Measurements from ENCODE around the gene TESPA1. TPM values are rescaled to one million over a fixed set of nuclear protein-coding genes. Genes with fewer than 3 reads are reported as not detected.

TESPA1 gene
- total and polyA plus RNA-seq, 2 of the 4 experiments (the other 2 are of a cell fraction), result not detected

DNA sequence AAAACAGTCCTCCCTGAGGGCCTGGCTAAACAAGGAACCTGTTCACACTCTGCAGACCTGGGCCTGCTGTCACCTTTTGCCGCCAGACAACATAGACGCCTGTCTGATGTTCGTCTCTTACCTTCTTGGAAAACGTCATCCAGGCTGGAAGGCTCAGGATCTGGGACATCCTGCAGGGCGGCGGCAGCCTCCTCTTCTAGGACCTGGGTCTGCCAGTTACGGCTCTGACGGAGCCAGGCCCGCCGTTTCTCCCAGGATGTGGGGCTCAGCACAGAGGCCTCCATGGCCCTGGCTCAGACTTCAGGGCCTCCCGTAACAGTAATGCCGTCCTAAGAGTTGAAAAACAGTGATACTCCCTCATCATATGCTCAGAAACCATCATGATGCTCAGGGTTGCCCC is 10.3 kb downstream of the TESPA1 start:
- no peak overlapping the region for H2AK9ac ChIP-seq (replicated peaks; ENCODE audit: low read depth, low read length, poor library complexity)
- no peak overlapping the region for H4K8ac ChIP-seq (ENCODE audit: low read depth in 2 of 2, low read length in 2 of 2)
- no peak overlapping the region for H2AK5ac ChIP-seq (ENCODE audit: low read depth, low read length)
- intact Hi-C loops (cut with micrococcal nuclease), result no loop called here
- no peak overlapping the region for H2BK120ac ChIP-seq (ENCODE audit: low read depth, low read length)
- no peak overlapping the region for H3K56ac ChIP-seq (ENCODE audit: extremely low read depth, insufficient read depth, low read length)
- H4K5ac ChIP-seq (ENCODE audit: low read depth, low read length), result no peak overlapping the region
- no peak overlapping the region for H3K4me3 ChIP-seq (ENCODE audit: insufficient read depth, low read depth, low read length)
- H3K36me3 ChIP-seq (ENCODE audit: control insufficient read depth, insufficient read depth, low read length), result no peaks in the 10 kb centered on the region
- H3K23ac ChIP-seq (ENCODE audit: low read depth, low read length), result no peak overlapping the region
- DNase-seq (no peak), ATAC-seq (ENCODE audit: low read depth) (no peak)
- no peaks in the 10 kb centered on the region for H3K9me3 ChIP-seq (ENCODE audit: control insufficient read depth, insufficient read depth, low read length)
- H2BK5ac ChIP-seq (ENCODE audit: low read depth, low read length, poor library complexity, severe bottlenecking), result no peak overlapping the region
- POLR2A ChIA-PET (ENCODE audit: unreplicated experiment), result no interaction called here
- H3K4ac ChIP-seq (ENCODE audit: low read depth, low read length), result no peak overlapping the region
- H3K9ac ChIP-seq (ENCODE audit: low read depth, low read length), result no peak overlapping the region
- CTCF ChIA-PET, result interaction anchor here (0.6 kb wide), 1 partner anchor 235 kb away, joined by 3 read pairs; no protein-coding TSS in a partner anchor
- H4K91ac ChIP-seq (ENCODE audit: insufficient read depth, low read depth, low read length), result no peak overlapping the region
- TF ChIP-seq CEBPB (IDR thresholded peaks at IDR 0.05; ENCODE audit: low read depth, low read length) (no peak), RAD21 (IDR thresholded peaks at IDR 0.05; ENCODE audit: low read length) (no peak), CHD1 (IDR thresholded peaks at IDR 0.05; ENCODE audit: low read depth, low read length) (no peak), SMC3 (IDR thresholded peaks at IDR 0.05; ENCODE audit: low read depth, low read length) (no peak), BHLHE40 (IDR thresholded peaks at IDR 0.05; ENCODE audit: low read depth, low read length) (no peak)
- 78% methylated on average over 5 of the region's 12 CpGs; no CpG with 5 or more reads in 1 of the 2 experiments for WGBS, 2 experiments (ENCODE audit: extremely low coverage in 2 of 2, insufficient read length in 1 of 2)
- H3K4me2 ChIP-seq (ENCODE audit: low read depth, low read length), result no peak overlapping the region
- no peak overlapping the region for H2BK15ac ChIP-seq (ENCODE audit: low read depth, low read length)
- no peaks in the 10 kb centered on the region for H4K20me1 ChIP-seq (ENCODE audit: insufficient read depth, low read length)
- H3K4me1 ChIP-seq (ENCODE audit: control insufficient read depth, insufficient read depth, low read length), result no peaks in the 10 kb centered on the region
- dilution Hi-C loops (cut with HindIII; ENCODE audit: low sequenced_read_pairs, unreplicated experiment), result no loop called here
- H3K27ac ChIP-seq (ENCODE audit: insufficient read depth, low read length), result no peak overlapping the region
- no peak overlapping the region for H3K14ac ChIP-seq (replicated peaks; ENCODE audit: low read depth, low read length)
- H3K18ac ChIP-seq (ENCODE audit: low read depth, low read length), result no peak overlapping the region
- H2BK20ac ChIP-seq (ENCODE audit: low read depth, low read length), result no peak overlapping the region
- no peaks in the 10 kb centered on the region for H3K79me1 ChIP-seq (ENCODE audit: low read depth in 1 of 2, low read length in 2 of 2)
- in situ Hi-C loops (cut with MboI; ENCODE audit: low sequenced_read_pairs), result no loop called here
- H3K9me1 ChIP-seq (ENCODE audit: insufficient read depth, low read length), result no peaks in the 10 kb centered on the region
- H3K27me3 ChIP-seq (ENCODE audit: control insufficient read depth, insufficient read depth, low read length), result peaks cover 1% of the 10 kb centered on the region; the same call in 1 of the 2 replicates
- no TSS peak for BruUV-seq (replicated peaks)
- H2AFZ ChIP-seq (replicated peaks; ENCODE audit: low read length, poor library complexity), result no peak overlapping the region

Data from IMR-90 (cell line).